Measurements from ENCODE around the gene SGK1.

GRCh38 chr6:134170844-134171243 is 147.1 kb downstream of the SGK1 start:
- TF ChIP-seq POLR2A (IDR thresholded peaks at IDR 0.05) (no peak), POLR2AphosphoS5 (IDR thresholded peaks at IDR 0.05) (no peak), CTCF (IDR thresholded peaks at IDR 0.05) (no peak), EP300 (IDR thresholded peaks at IDR 0.05) (no peak)

All from sigmoid colon (tissue), 4 donors.